Nucleus accumbens (tissue), 56 donors: ENCODE data around the gene SHLD2.
"Not testable (repeated sequence)": the region's sequence is repeated elsewhere in the genome, so short reads cannot be mapped to it uniquely, and the experiment has no call there.

Experiments
- DNase-seq, 56 donors: peaks; one replicate each; lab custom pipeline; 2025; lab: John Stamatoyannopoulos, UW

SHLD2 gene

DNA sequence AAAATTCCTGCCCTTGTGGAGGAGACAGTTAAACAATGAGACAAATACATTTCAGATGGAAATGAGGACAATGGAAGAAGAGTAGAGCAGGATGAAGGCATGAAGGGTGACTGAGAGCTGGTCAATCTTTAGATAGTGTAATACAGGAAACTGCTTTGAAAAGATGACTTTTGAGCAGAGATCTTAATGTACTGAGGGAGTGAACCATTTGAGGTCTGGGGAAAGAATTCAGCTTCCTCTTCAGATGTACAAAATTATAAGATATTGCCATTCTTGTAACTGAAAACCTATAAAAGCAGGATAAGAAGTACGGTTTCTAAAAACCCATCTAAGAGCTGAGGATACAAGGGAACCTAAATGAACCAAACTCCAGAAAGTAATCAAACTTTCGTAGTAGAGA is 38.9 kb downstream of the SHLD2 start:
- DNase-seq = not testable (repeated sequence)

DNA sequence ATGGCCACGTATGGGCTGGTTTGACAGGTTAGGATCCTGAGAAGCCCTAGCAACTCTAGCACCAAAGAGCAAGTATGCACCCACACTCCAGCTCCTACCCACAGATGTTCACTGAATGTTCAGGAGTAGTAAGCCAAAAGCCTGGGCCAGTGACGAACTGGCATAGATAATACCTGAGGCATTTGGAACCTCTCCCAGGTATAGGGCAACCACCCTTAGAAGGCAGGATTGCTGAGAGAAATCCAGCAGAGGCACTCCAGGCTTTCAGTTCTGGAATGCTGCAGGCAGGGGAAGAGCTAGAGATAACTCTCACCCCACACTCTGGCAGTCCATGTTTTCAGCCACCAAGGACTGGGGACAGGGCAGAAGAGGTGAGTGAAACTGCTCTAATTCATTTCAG is 39.4 kb downstream of the SHLD2 start:
- DNase-seq = not testable (repeated sequence)

DNA sequence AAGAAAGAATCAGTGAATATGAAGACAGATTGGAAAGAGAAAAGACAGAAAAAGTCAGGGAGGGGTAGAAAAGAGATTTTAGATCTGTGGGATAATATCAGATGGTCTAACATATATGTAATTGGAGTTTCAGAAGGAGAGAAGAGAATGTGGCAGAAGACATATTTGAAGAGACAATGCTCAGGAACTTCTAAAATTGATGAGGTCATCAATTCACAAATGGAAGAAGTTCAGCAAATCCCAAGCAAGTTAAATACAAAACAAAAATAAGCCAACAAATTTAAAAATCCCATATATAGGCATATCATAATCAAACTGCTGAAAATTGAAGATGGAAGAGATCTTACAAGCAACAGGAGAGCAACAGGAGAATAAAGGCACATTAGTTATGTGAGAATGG is 42.5 kb downstream of the SHLD2 start:
- not testable (repeated sequence) for DNase-seq

DNA sequence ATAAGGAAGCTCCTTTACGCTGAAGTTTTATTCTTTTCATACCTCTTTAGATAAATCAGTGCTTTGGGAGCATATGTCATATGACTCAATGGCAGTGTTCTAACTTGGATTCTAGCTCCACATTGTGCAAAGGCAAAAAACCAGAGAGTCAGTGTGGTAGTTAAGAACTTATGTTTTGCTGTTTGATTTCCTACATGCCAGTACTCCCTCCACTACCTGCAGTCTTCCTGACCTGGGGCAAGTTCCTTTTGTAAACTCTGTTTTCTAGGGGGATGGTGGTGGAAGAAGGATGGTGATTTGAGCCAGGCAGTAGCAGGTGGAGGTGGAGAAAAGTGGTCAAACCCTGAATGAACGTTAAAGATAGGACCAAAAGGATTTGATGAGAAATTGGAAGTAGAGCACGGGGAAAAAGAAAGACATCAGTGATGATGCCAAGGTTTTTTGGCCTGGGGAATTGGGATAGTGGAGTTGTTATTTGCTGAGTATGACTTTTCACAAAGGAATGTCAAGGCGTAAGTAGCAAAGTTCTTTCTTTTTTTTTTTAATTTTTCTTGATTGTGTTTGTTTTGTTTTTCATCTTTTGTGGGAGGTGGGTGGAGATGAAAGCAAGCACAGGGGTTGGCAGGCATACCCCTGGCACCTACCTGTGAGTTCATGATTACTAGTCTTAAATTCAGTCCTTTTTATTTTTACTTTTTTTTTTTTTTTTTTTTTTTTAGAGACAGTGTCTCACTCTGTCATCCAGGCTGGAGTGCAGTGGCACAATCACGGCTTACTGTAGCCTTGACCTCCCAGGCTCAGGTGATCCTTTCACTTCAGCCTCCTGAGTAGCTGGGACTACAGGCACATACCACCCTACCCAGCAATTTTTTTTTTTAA is 47.5 kb downstream of the SHLD2 start:
- DNase-seq = not testable (repeated sequence)

DNA sequence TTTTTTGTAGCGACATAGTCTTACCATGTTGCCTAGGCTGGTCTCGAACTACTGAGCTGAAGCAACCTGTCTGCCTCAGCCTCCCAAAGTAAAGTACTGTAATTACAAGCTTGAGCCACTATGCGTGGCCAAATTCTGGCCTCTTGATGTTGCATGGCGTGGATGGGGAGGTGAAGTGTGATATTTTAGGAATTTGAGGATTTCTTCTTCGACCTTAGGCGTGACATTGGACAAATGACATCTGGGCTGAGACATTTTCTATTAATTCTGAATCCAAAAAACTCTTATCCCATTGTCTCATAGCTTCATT is 48.1 kb downstream of the SHLD2 start:
- DNase-seq = not testable (repeated sequence)

DNA sequence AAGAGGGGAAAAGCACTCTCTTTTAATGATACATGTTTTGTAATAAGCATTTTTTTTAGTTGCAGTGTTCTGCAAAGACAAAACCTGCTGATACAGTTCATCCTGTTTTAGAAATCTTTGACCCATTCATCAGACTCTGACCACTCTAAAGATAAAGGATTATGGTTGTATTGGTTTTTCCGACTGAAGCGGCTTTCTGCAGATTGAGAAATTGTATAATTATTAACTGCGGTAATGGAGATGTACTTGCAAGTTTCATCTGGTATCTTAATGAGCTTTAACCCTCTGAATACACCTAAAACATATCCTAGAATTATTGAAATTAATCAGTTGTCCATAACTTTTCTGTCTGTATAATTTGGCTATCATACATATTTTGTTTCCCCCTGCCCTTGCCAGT is 50.6 kb downstream of the SHLD2 start:
- not testable (repeated sequence) for DNase-seq

DNA sequence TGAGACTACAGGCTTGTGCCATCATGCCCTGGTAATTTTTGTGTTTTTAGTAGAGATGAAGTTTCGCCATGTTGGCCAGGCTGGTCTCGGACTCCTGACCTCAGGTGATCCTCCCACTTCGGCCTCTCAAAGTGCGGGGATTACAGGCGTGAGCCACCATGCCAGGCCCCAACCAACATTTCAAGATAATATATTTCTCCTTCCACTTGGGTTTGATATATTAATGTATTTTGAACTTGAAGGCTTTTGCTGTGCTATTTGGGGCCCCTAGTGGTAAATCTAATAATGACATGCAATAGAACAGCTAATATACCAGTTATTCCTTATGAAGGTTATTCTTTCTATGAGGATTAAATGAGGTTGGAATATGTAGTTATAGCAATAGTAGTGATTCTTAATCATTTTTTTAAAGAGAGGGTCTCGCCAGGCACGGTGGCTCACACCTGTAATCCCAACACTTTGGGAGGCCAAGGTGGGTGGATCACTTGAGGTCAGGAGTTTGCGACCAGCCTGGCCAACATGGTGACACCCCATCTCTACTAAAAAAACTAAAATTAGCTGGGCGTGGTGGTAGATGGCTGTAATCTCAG is 54.1 kb downstream of the SHLD2 start:
- not testable (repeated sequence) for DNase-seq

DNA sequence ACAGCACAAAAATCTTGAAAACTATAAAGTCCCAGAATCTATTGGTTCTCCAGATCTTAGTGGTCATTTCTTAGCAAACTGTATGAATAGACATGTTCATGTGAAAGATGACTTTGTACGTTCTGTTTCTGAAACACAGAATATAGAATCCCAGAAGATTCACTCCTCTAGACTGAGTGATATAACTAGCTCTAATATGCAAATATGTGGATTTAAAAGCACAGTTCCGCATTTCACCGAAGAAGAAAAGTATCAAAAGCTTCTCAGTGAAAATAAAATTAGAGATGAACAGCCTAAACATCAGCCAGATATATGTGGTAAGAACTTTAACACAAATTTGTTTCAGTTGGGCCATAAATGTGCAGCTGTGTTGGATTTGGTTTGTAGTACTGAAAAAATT is 56.5 kb downstream of the SHLD2 start:
- DNase-seq = not testable (repeated sequence)

DNA sequence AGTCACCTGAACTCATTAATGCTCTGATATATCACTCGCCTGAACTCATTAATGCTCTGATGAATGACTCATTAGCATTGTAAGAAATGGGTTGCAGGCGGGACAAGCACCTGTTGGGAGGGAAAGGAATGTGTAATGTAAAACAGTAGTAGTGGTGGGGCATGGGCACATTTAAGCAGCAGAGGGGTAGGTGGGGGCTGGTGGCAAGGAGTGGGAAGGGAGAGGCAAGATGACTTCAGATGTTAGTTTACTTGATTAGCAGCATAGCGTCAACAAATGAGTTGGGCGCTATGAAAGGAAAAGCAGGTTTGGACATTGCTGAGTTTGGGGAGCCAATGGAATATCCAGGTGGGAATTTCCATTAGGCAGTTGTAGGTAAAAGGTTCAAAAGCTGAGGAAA is 61.8 kb downstream of the SHLD2 start:
- not testable (repeated sequence) for DNase-seq

DNA sequence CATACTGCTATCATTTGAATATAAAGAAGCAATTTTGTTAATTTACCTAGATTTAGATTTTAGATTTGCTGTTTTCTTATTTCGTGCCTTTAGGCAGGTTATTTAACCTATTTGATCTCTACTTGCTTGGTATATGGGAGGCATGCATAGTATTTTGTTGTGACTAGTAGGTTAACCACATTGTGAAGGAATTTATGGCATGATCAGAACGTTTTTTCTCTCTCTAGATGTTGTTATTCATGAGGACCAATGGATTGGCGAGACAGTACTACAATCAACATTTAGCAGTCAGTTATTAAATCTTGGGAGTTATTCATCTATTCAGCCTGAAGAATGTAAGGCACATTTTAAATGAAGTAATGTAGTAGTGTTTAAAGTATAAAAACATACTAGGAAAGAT is 62.8 kb downstream of the SHLD2 start:
- DNase-seq = not testable (repeated sequence)

DNA sequence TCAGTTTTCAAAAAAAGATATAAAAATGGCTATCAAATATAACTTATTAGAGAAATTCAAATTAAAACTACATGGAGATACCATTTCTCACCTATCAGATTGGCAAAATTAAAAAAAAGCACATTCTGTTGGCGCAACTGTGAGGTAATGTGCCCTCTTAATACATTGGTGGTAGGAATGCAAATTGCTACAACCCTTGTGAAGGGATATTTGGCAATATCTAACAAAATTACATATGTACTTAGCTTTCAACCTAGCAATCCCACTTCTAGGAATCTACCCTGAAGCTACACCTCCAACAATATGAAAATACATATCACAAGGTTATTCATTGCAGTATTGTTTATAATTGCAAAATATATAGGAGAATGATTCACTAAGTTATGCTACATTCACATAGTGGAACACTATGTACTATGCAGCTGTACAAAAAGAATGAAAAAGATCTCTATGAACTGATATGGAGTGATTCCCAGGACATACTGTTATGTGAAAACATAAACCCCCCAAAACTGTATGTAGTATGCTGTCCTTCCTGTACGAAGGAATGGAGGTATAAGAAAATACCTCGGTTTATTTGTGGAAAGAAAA is 67.8 kb downstream of the SHLD2 start:
- not testable (repeated sequence) for DNase-seq

DNA sequence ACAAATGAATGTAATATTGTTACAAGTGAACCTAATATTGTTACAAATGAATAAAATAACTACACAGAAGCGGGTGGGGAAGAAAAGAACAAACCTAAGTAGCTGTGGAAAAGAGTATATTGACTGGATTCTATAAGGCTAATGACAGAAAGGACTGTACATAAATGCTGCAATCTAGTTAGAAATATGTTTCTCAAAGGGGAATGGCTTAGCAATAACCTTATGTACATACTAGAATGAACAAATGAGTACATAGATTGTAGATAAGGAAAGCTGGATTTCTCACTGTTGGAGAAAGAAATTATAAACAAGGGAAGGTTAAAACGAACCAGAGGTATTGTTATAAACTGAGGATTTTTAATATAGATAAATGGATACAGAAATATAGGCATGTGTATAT is 68.4 kb downstream of the SHLD2 start:
- not testable (repeated sequence) for DNase-seq

DNA sequence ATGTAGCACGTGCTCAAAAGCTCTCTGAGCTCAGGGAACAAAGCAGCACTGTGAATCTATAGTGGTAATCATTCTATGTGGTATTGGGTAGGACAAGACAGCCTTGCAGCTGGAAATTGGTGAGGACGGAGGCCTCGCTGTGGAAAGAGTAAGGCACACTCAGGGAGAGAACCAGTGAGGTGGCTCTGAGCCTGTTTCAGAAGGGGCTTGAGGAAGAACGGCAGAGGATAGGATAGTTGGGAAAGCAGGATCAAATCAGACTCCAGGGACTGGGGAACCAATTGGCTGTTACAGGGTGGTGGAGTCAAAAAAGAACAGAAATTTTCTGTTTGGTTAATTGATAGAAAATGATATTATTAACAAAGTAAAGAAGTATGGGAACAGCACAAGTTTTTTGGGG is 74.9 kb downstream of the SHLD2 start:
- not testable (repeated sequence) for DNase-seq

DNA sequence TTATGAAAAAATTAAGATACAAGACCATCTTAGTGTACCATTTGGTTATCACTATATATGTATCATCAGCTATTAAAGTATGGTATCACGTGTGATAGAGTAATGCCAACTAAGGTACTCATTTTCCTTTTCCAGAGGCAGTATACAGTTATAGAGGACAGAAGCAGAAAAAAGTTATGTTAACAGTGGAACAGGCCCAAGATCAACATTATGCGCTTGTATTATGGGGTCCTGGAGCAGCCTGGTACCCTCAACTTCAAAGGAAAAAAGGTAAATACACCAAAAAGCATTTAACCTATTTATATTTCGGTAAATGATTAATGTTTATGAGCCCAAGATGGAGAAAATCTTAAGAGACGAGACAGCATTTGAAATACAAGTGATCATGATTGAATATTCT is 75.7 kb downstream of the SHLD2 start:
- not testable (repeated sequence) for DNase-seq

DNA sequence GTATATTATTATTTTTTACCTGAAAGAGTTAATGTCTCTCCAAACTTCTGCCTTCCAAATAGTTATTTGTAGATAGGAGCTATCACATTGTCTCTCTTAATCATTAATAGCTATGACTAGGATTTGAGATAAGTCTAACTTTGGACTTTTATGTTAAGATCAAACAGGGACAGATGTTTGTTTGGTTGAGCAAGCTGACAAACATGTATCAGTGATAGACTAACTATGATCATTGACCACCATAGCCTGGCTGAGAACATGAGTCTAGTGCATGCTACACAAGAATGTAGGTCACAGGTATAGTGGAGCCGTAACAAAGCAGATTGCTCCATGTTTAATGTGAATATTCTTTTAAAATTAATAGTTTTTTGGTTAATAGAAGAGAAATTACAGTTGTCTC is 76.7 kb downstream of the SHLD2 start:
- DNase-seq = not testable (repeated sequence)

DNA sequence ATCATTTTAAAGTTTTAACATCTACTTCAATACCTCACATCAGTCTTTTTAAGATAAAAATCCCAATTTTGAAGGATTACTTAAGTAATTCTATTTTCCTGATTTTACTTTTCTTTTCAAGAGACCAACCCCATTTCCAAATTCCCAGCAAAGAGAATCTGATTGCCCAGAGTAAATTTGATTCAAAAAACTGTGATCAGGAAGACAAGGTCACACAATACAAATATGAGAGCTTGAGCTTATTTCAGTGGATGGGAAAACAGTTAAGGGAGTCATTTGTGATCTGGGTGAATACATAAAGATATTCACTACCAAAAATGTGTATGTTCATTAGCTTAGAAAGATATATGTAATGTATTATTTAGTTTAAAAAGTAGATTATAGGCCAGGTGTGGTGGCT is 77.2 kb downstream of the SHLD2 start:
- not testable (repeated sequence) for DNase-seq

DNA sequence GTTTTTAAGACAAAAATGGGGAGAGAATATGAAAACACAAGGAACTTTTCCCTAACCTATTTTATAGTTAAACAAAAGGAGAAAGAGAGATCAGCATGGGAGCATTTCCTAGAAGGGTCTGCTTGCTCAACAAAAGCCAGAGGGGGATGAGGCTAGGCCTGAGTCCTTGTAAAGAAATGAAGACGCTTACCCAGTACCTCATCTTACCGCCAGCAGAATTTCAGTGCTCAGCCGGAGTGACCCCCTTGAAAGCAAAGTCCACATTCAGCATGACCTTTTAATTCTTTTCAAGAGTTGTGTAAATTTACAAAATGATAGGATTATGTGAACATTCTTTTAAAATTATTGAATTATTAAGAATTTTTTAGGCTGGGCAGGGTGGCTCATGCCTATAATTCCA is 82.6 kb downstream of the SHLD2 start:
- not testable (repeated sequence) for DNase-seq

DNA sequence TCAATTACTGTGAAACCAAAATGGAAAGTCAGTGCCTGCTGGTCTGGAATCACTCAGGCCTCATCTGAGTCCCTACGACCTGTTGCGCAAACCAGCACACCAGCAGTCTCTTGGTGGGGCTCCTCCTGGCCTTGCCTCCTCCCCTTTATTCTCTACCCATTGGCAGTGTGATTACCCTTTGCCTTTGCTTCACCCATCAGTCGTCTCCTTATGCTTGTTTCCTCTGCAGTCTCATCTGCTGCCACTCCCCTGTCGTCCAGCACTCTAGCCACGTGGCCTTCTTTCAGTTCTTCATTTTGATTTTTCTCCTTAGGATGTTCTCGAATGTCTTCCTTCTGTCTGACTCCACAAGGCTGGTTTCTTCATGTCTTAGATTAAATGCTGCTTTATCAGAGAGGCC is 89.4 kb downstream of the SHLD2 start:
- peak in 1 of 56 donors; percentile 3 for DNase-seq

DNA sequence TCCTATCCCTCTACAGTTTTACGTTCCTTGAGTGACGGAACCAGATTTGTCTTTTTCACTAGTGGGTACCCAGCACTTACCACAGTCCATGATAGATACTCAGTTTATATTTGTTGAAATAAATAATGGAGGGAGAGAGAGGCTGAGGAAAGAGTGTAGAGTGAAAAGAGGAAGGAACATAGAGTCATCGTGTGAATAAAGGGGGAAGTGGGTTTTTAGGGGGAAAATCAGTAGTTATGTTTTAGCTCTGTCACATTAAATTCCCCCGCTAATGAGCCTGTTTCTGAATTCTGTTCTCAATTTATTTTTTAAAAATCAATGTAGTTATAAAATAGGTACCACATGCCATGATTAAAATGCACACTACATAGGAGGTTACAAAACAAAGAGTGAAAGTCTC is 91.0 kb downstream of the SHLD2 start:
- not testable (repeated sequence) for DNase-seq

DNA sequence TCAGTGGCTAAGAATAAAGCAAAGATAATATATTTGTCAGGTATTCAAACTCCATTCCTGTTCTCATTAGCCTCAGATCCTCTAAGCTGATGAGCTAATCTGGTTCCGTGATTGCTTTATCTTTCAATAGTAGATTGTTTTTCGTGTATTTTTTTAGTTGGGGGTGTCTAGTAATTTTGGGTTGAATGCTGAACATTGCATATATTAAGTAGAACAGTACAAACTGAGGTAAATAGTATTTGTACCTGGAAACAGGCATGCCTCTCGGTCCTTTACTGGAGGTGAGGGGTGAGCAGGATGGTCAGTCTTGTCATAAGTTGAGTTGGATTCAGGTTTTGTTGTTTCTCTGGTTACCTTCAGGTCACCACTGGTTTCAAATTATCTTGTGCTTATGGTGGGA is 92.6 kb downstream of the SHLD2 start:
- not testable (repeated sequence) for DNase-seq

DNA sequence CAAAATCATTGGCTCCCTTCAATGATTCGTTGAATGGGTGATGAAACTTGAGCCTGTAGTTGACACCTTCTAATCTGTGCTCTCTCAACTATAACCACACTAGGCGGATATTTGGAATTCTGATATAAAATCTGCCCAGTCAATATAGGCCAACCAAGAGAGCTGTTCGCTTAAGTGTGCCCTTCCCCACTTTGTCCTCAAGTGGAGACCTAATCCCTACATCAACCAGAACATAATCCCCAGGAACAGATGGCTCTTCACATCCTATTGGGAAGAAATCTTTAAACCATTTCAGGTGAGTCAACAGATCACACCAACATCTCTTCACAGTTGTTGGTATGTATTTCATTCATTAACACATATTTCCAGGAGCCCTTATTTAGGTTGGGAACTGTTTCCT is 96.8 kb downstream of the SHLD2 start:
- DNase-seq = not testable (repeated sequence)

DNA sequence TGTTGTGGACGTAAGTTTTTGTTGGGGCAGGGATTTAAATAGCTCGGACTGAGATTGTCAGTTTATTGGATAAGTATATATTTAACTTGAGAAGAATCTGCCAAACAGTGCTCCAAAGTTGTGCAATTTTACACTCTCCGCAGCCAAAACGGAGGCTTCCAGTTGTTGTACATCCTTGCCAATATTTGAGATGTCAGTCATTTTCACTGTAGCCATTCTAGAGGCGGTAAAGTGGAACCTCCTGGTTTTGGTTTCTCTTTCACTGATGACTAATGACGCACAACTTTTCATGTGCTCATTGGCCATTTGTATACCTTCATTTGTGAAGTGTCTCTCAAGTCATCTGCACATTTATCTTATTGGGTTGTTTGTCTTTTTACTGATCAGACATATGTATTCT is 105.9 kb downstream of the SHLD2 start:
- DNase-seq = not testable (repeated sequence)
